Measurements from ENCODE around the gene MICAL1.

Gene MICAL1

GRCh38 chr6:109454496-109455436 lies 806 bp downstream of the MICAL1 start:
- Histone ChIP-seq H3K27me3 (ENCODE audit: insufficient read depth, low read depth, severe bottlenecking) (no peaks in the 10 kb centered on the region), H3K9me3 (ENCODE audit: severe bottlenecking) (no peaks in the 10 kb centered on the region), H3K4me3 (ENCODE audit: low read depth, low read length) (peak overlapping the region; percentile 90), H3K27ac (peak overlapping the region; percentile 42), H3K36me3 (no peaks in the 10 kb centered on the region)
- peak; percentile 29 for DNase-seq
- no peak for TF ChIP-seq CTCF (IDR thresholded peaks at IDR 0.05; ENCODE audit: low read depth, low read length)

GRCh38 chr6:109453594-109454495 lies 1.7 kb downstream of the MICAL1 start:
- Histone ChIP-seq H3K27ac (no peak overlapping the region), H3K4me3 (ENCODE audit: low read depth, low read length) (no peak overlapping the region), H3K27me3 (ENCODE audit: insufficient read depth, low read depth, severe bottlenecking) (no peaks in the 10 kb centered on the region), H3K9me3 (ENCODE audit: severe bottlenecking) (no peaks in the 10 kb centered on the region), H3K36me3 (no peaks in the 10 kb centered on the region)
- DNase-seq, result no peak
- TF ChIP-seq CTCF (IDR thresholded peaks at IDR 0.05; ENCODE audit: low read depth, low read length), result no peak

DNA sequence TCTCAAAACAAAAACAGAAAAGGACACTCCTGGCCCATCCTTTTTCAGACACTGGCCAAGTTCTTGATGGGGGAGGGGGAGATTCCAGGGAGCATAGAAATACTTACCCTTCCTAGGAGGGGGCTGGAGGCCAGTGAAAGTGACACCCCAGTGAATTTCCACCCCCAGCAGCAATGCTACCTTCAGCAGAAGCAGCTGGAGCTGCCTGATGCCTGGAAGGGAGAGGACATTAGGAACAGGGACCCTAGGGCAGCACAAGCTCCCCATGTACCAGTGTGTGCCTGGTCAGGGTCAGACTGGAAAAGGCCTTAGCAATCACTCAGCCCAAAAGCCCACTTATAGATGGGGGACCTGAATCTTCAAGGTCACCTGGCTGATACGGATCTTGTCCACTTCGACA lies 2.4 kb downstream of the MICAL1 start:
- Histone ChIP-seq H3K4me3 (ENCODE audit: low read depth, low read length) (no peak overlapping the region), H3K9me3 (ENCODE audit: severe bottlenecking) (no peaks in the 10 kb centered on the region), H3K27ac (no peak overlapping the region), H3K36me3 (no peaks in the 10 kb centered on the region), H3K27me3 (ENCODE audit: insufficient read depth, low read depth, severe bottlenecking) (no peaks in the 10 kb centered on the region)
- no peak for DNase-seq
- no peak for TF ChIP-seq CTCF (IDR thresholded peaks at IDR 0.05; ENCODE audit: low read depth, low read length)

GRCh38 chr6:109452181-109452580 lies 3.4 kb downstream of the MICAL1 start:
- no peak for TF ChIP-seq CTCF (IDR thresholded peaks at IDR 0.05; ENCODE audit: low read depth, low read length)
- Histone ChIP-seq H3K36me3 (no peaks in the 10 kb centered on the region), H3K4me3 (ENCODE audit: low read depth, low read length) (no peak overlapping the region), H3K27ac (no peak overlapping the region), H3K9me3 (ENCODE audit: severe bottlenecking) (no peaks in the 10 kb centered on the region), H3K27me3 (ENCODE audit: insufficient read depth, low read depth, severe bottlenecking) (no peaks in the 10 kb centered on the region)
- no peak for DNase-seq

- no peak overlapping the region for H3K27ac ChIP-seq
- no peaks in the 10 kb centered on the region for H3K36me3 ChIP-seq
- H3K9me3 ChIP-seq (ENCODE audit: severe bottlenecking), result no peaks in the 10 kb centered on the region
- H3K27me3 ChIP-seq (ENCODE audit: insufficient read depth, low read depth, severe bottlenecking), result no peaks in the 10 kb centered on the region
- TF ChIP-seq CTCF (IDR thresholded peaks at IDR 0.05; ENCODE audit: low read depth, low read length), result no peak
- DNase-seq, result no peak
- no peak overlapping the region for H3K4me3 ChIP-seq (ENCODE audit: low read depth, low read length)
Measured at GRCh38 chr6:109451376-109451775, 4.2 kb downstream of the MICAL1 start.
